ENCODE results near the gene ZNF423.

The ZNF423 gene

DNA sequence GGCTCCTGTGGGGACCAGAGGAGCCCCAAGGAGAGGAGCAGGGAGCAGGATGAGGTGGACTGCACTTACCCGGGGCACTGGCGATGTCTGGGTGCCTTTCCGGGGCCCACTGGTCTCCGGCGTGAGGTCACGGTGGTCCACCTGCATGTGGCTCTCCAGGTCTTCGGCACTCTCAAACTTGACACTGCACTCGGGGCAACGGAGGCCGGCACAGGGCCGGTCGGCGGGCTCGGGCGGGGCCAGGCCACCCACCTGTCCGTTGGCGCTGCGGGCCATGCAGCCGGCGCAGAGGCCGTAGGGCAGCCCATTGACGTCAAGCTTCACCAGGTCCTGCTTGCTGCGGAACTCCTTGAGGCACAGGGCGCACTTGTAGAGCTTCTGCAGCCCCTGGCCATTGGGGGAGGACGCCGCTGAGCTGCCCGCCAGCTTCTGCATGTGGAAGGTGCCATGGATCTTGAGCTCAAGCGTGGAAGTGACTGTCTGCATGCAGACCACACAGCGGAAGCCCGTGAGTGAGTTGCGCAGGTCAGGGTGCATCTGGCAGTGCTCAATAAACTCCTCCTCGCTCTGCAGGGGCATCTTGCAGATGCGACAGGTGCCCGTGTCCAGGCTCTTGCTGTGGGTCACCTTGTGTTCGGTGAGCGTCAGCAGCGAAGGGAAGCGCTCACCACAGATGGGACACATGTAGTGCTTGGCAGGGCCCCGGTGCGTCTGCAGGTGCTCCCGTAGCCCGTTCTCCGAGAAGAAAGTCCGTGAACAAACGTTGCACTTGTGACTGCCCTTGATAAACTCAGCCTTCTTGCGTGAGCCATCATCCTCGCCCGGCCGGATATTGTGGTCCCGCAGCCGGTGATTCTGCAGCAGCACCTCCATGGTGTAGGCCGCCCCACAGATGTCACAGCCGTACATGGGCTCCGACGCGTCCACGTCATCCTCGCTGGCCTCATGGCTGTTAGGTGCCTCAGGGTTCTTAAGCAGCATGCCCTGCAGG, 220.0 kb downstream of the ZNF423 start:
- H3K9me3 ChIP-seq (ENCODE audit: control insufficient read depth, insufficient read depth, low read length): no peaks in the 10 kb centered on the region
- H3K4me3 ChIP-seq (ENCODE audit: low read depth, low read length): no peak overlapping the region
- no peak overlapping the region for H3K9ac ChIP-seq (ENCODE audit: low read depth, low read length)

DNA sequence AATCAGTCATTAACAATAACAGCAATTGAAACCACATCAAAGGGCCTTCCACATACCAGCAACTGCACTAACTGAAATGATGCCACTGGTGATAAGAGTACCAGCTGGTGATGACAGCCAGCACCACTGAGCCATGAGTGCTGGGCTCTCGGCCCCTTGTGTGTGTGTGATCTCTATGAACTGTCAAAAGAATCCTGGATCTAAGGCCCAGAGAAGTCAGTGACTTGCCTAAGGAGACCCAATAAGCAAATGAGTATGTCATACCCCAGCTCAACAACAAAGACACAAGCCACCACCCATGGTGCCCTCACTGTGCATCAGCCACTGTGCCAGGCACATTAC, 220.9 kb downstream of the ZNF423 start:
- H3K27me3 ChIP-seq (ENCODE audit: control insufficient read depth, insufficient read depth, low read length): no peaks in the 10 kb centered on the region

More for the DNA sequence above, 220.0 kb downstream of the ZNF423 start:
- Histone ChIP-seq H3K36me3 (ENCODE audit: control insufficient read depth, insufficient read depth, low read length) (peaks cover 30% of the 10 kb centered on the region), H3K4me1 (ENCODE audit: control insufficient read depth, insufficient read depth, low read length) (peaks cover 6% of the 10 kb centered on the region), H3K27me3 (ENCODE audit: control insufficient read depth, insufficient read depth, low read length) (no peaks in the 10 kb centered on the region)

GRCh38 chr16:49634235-49635008, 221.5 kb downstream of the ZNF423 start:
- Histone ChIP-seq H3K27me3 (ENCODE audit: control insufficient read depth, insufficient read depth, low read length) (no peaks in the 10 kb centered on the region), H3K36me3 (ENCODE audit: control insufficient read depth, insufficient read depth, low read length) (peaks cover 32% of the 10 kb centered on the region), H3K9me3 (ENCODE audit: control insufficient read depth, insufficient read depth, low read length) (no peaks in the 10 kb centered on the region), H3K9ac (ENCODE audit: low read depth, low read length) (no peak overlapping the region), H3K4me3 (ENCODE audit: low read depth, low read length) (no peak overlapping the region), H3K4me1 (ENCODE audit: control insufficient read depth, insufficient read depth, low read length) (peaks cover 4% of the 10 kb centered on the region)

More for the DNA sequence above, 220.9 kb downstream of the ZNF423 start:
- Histone ChIP-seq H3K4me3 (ENCODE audit: low read depth, low read length) (no peak overlapping the region), H3K9me3 (ENCODE audit: control insufficient read depth, insufficient read depth, low read length) (no peaks in the 10 kb centered on the region), H3K9ac (ENCODE audit: low read depth, low read length) (no peak overlapping the region), H3K36me3 (ENCODE audit: control insufficient read depth, insufficient read depth, low read length) (peaks cover 30% of the 10 kb centered on the region), H3K4me1 (ENCODE audit: control insufficient read depth, insufficient read depth, low read length) (peaks cover 4% of the 10 kb centered on the region)

- Histone ChIP-seq H3K4me3 (ENCODE audit: low read depth, low read length) (no peak overlapping the region), H3K36me3 (ENCODE audit: control insufficient read depth, insufficient read depth, low read length) (peaks cover 26% of the 10 kb centered on the region), H3K9me3 (ENCODE audit: control insufficient read depth, insufficient read depth, low read length) (no peaks in the 10 kb centered on the region), H3K27me3 (ENCODE audit: control insufficient read depth, insufficient read depth, low read length) (no peaks in the 10 kb centered on the region), H3K4me1 (ENCODE audit: control insufficient read depth, insufficient read depth, low read length) (no peaks in the 10 kb centered on the region), H3K9ac (ENCODE audit: low read depth, low read length) (no peak overlapping the region)
Measured at GRCh38 chr16:49632795-49633184, 223.1 kb downstream of the ZNF423 start.

DNA sequence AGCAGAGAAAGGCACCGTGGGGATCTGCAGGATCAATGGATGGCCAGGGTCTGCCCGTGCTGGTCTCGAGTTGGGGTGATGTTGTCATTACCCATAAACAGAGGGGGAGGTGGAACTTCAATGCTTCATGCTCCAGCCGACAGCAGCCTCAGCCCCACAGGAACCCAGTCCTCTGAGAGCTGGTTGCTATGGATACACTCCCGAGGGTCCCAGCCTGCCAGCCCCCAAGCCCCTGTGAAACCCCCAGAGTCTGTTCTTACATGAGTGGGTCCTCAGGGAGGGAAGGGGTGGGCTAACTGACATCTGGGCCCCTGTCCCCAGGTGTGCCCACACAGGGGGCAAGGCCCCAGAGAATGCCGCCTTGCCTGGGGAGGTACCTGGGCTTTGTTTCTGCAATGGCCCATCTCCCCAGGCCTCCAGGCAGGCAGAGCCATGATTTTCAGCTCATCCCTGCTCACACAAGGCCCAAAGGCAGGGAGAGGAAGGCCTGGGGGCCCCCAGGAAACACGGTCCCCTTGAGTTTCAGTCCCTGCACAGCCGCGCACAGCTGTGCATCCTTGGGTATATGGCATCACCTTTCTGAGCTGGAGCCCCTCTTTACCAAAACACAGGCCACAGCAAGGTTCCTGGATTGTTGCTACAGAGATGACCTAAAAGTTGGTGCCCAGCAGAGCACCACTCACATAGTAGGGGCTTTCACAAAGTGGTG, 223.7 kb downstream of the ZNF423 start:
- Histone ChIP-seq H3K27me3 (ENCODE audit: control insufficient read depth, insufficient read depth, low read length) (no peaks in the 10 kb centered on the region), H3K9ac (ENCODE audit: low read depth, low read length) (no peak overlapping the region), H3K4me3 (ENCODE audit: low read depth, low read length) (no peak overlapping the region), H3K36me3 (ENCODE audit: control insufficient read depth, insufficient read depth, low read length) (peaks cover 21% of the 10 kb centered on the region), H3K4me1 (ENCODE audit: control insufficient read depth, insufficient read depth, low read length) (no peaks in the 10 kb centered on the region), H3K9me3 (ENCODE audit: control insufficient read depth, insufficient read depth, low read length) (no peaks in the 10 kb centered on the region)

GRCh38 chr16:49631187-49632041, 224.5 kb downstream of the ZNF423 start:
- no peaks in the 10 kb centered on the region for H3K4me1 ChIP-seq (ENCODE audit: control insufficient read depth, insufficient read depth, low read length)
- H3K9ac ChIP-seq (ENCODE audit: low read depth, low read length): no peak overlapping the region
- H3K27me3 ChIP-seq (ENCODE audit: control insufficient read depth, insufficient read depth, low read length): no peaks in the 10 kb centered on the region
- H3K36me3 ChIP-seq (ENCODE audit: control insufficient read depth, insufficient read depth, low read length): peaks cover 13% of the 10 kb centered on the region
- no peak overlapping the region for H3K4me3 ChIP-seq (ENCODE audit: low read depth, low read length)
- H3K9me3 ChIP-seq (ENCODE audit: control insufficient read depth, insufficient read depth, low read length): no peaks in the 10 kb centered on the region

DNA sequence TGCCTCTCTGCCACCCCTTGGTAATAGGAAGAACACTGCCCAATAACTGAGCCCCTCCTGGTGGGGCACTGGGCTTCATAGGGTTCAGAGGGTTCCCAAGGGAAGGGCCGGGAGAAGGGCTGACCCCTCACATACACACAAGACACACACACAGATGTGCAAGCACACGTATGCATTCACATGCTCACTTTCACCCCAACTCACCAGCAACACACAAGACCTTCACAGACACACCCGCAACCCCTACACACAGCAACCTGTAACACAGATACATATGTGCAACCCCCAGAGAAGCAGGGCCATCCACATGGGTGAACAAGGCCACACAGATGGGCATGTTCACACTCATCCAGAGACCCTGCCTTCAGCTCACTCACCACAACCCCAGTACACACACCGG, 225.1 kb downstream of the ZNF423 start:
- Histone ChIP-seq H3K27me3 (ENCODE audit: control insufficient read depth, insufficient read depth, low read length) (no peaks in the 10 kb centered on the region), H3K4me1 (ENCODE audit: control insufficient read depth, insufficient read depth, low read length) (no peaks in the 10 kb centered on the region), H3K4me3 (ENCODE audit: low read depth, low read length) (no peak overlapping the region), H3K36me3 (ENCODE audit: control insufficient read depth, insufficient read depth, low read length) (peaks cover 6% of the 10 kb centered on the region), H3K9ac (ENCODE audit: low read depth, low read length) (no peak overlapping the region), H3K9me3 (ENCODE audit: control insufficient read depth, insufficient read depth, low read length) (no peaks in the 10 kb centered on the region)

DNA sequence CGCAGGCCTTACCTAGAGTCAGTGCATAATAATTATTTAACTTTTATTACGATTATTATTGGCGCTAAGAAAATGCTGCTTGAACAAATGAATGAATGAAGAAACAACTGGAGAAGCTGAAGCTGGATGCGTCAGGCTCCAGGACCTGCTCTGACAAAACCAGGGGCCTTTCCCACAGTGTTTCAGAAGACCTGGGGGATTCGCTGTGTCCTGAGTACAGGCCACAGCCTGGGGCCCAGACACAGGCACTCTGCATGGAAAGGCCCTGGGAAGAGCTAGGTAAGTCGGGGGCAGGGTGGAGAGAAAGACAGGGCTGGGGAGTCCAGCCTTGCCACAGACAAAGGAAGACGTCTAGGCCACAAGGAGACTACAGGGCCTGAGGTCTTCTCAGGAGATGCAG, 226.1 kb downstream of the ZNF423 start:
- H3K4me1 ChIP-seq (ENCODE audit: control insufficient read depth, insufficient read depth, low read length): no peaks in the 10 kb centered on the region

DNA sequence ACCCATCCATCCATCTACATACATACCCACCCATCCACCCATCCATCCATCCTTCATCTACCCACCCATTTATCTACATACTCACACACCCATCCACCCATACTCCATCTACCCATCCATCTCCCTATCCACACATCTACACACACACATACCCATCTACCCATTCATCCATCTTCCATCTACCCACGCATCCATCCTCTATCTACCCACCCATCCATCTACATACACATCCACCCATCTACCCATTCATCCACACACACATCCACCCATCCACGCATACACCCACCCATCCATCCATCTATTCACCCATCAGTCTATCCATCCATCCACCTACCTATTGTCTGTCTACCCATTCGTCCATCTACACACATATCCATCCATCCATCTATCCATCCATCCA, 227.8 kb downstream of the ZNF423 start:
- Histone ChIP-seq H3K4me3 (ENCODE audit: low read depth, low read length) (no peak overlapping the region), H3K4me1 (ENCODE audit: control insufficient read depth, insufficient read depth, low read length) (no peaks in the 10 kb centered on the region), H3K9me3 (ENCODE audit: control insufficient read depth, insufficient read depth, low read length) (no peaks in the 10 kb centered on the region), H3K9ac (ENCODE audit: low read depth, low read length) (no peak overlapping the region), H3K27me3 (ENCODE audit: control insufficient read depth, insufficient read depth, low read length) (no peaks in the 10 kb centered on the region), H3K36me3 (ENCODE audit: control insufficient read depth, insufficient read depth, low read length) (peaks cover 6% of the 10 kb centered on the region)

More for the DNA sequence above, 226.1 kb downstream of the ZNF423 start:
- H3K36me3 ChIP-seq (ENCODE audit: control insufficient read depth, insufficient read depth, low read length): peaks cover 6% of the 10 kb centered on the region
- H3K9ac ChIP-seq (ENCODE audit: low read depth, low read length): no peak overlapping the region
- no peak overlapping the region for H3K4me3 ChIP-seq (ENCODE audit: low read depth, low read length)
- H3K27me3 ChIP-seq (ENCODE audit: control insufficient read depth, insufficient read depth, low read length): no peaks in the 10 kb centered on the region
- no peaks in the 10 kb centered on the region for H3K9me3 ChIP-seq (ENCODE audit: control insufficient read depth, insufficient read depth, low read length)

DNA sequence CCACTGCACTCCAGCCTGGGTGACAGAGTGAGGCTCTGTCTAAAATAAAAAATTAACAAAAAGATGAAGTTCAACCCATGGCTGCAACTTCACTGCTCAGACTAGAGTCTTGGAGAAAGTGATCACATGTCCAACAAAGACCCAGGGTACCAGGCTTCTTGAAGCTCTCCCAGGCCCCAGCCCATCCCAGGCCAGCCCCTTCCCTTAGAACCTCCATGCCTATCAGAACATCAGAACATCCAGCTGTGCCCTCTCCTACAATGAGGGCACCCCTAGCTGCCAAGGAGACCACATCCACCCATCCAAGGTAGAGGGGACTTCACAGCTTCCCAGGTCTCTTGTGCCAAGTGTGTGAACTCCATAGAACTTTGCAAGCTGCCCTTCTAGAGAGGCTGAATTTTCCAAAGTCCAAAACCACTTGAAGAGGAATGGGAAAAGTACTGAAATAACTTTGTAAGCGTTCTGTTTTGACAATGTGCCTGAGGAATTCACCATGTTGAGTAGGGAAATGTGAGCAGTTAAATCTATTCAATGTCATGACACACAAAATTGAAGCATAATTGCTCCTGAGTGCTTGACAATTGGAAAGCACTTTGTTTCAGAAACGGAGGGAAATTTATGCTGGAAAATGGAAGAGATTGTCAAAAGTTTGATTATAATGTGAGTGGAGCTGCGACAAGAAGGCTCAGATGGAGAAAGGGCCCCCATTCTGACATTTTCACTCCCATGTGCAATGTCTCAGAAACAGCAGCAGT, 230.4 kb downstream of the ZNF423 start:
- H3K27me3 ChIP-seq (ENCODE audit: control insufficient read depth, insufficient read depth, low read length): no peaks in the 10 kb centered on the region
- H3K9ac ChIP-seq (ENCODE audit: low read depth, low read length): no peak overlapping the region
- no peak overlapping the region for H3K4me3 ChIP-seq (ENCODE audit: low read depth, low read length)
- H3K36me3 ChIP-seq (ENCODE audit: control insufficient read depth, insufficient read depth, low read length): peaks cover 6% of the 10 kb centered on the region
- H3K4me1 ChIP-seq (ENCODE audit: control insufficient read depth, insufficient read depth, low read length): peaks cover 4% of the 10 kb centered on the region
- no peaks in the 10 kb centered on the region for H3K9me3 ChIP-seq (ENCODE audit: control insufficient read depth, insufficient read depth, low read length)
